ENCODE results near the gene HOXD9.

Gene HOXD9

DNA sequence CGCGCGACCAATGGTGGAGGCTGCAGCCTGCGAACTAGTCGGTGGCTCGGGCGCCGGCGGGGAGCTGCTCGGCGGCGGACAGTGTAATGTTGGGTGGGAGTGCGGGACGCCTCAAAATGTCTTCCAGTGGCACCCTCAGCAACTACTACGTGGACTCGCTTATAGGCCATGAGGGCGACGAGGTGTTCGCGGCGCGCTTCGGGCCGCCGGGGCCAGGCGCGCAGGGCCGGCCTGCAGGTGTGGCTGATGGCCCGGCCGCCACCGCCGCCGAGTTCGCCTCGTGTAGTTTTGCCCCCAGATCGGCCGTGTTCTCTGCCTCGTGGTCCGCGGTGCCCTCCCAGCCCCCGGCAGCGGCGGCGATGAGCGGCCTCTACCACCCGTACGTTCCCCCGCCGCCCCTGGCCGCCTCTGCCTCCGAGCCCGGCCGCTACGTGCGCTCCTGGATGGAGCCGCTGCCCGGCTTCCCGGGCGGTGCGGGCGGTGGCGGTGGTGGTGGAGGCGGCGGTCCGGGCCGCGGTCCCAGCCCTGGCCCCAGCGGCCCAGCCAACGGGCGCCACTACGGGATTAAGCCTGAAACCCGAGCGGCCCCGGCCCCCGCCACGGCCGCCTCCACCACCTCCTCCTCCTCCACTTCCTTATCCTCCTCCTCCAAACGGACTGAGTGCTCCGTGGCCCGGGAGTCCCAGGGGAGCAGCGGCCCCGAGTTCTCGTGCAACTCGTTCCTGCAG lies at the start of gene HOXD9:
HOXD9 (plus strand) TSS at position 37 of the 728 bp plus-strand sequence; CDS start at position 87, 50 bp downstream.
- no peak for DNase-seq (ENCODE audit: low read depth in 2 of 2)

DNA sequence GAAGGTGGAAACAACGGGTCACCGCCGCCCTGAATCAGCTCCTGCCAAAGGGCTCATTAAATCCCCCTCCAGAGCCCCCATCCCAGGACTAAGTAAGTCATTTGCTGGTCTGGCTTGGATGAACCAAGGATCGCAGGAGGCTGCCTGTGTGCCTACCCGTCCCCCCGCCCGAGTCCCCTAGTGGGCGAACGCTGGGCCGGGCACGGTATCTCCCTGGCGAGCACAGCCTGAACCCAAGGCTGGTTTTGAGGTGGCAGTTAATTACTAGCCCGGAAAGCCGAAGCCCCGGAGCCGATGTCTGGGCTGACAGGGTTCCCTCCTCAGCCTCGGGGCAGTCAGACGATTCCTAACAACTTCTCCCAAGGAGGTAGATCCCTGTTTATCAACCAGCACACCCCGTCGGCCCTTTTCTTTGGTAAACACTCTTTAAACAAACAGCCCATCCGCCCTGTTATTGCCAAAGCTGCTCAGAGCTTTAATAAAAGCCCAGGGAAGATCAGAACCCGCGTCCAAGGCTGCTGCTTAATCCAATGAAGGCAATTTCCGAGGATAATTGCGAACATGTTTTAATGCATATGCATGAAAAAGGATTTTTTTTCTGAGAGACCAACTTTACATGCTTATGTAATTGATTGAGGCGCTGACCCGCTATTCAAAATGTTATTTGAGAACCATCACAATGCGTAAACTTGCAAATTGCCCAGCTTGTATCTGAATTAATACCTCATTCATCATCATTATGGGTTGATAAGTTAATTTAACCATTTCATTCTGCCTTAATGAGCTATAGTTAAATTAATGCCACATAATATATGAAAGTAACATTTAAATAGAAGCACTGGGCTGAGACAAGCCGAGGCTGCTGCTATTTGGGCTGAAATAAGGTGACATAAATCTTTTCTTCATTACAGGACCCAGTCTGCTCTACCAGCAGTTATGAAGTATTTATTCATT lies 49.3 kb upstream of the HOXD9 start:
- no peak for DNase-seq (ENCODE audit: low read depth in 2 of 2)

DNA sequence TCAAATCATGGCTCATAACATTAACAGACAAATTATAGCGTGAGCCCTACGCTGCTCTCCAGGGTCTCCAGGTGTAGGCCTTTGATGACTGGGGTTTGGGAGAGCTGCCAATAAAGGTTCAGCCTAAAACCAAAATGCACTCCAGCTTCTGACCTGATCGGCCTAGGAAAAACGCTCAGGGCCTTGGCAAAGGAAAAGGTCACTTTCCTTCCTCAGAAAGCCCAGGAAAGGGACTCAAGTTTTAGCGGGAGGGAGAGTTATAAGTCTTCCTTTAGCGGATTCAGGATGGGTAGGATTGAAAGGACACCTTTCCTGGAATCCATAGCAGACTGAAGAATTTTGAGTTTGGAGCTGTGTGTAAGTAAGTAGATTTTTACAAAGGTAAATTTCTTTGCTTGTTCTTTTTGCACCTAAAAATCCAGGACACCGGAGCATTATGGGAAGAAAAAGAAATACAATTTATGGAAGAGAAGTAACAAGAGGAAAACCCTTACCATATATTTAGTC lies 47.5 kb upstream of the HOXD9 start:
- no peak for DNase-seq (ENCODE audit: low read depth in 2 of 2)

DNA sequence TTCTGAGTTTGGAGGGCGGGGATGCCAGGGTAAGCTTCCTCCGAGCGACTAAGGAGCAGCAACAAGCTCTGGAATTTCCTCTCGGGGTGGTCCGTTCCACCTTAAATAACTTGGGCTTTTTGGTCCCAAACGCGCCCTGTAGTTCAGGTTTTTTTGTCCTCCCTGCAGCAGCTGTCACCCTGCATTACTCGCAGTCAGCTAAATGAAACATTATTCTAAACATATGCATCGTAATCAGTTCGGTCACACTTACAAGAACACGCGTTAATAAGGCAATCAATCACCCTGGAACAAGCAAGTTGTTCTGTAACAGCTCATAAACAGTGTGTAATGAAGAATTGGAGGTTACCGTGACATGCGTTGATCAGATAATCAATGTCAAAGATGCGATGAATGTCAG lies 47.0 kb upstream of the HOXD9 start:
- DNase-seq (ENCODE audit: low read depth in 2 of 2): no peak

DNA sequence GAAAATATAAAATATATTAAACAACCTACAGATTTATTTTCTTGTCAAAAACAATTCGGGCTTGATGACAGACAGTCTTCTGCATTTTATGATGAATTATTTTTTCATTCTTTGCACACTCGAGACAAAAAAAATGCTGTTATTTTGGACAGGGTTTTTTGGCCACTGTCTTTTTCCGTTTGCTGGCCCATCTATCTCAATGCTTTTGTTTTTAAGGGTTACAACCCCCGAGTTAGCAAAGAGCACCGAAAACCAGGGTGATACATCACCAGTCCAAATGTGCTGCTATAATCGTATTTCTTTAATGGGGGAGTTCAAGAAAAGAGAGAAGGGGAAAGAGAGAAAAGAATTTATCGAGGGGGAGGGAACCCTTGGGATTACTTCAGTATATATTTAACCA lies 46.5 kb upstream of the HOXD9 start:
- no peak for DNase-seq (ENCODE audit: low read depth in 2 of 2)

DNA sequence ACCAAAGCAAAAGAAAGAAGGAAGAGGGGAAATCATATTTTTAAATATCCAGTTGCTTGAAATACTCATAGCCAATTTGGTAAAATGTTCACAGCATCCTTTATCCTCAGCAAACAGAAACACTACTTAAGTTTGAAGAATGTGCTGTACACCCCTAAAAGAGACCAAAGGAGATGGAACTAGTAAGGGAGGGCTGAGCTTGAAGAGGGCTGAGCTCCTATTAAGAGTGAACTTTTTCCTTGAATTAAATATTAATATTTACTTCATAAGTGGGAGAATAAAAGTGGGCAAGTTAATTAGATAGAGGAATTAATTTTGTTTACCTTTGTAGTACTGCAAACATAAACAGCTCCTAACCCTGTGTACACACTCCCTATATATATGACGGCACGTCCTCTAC lies 45.7 kb upstream of the HOXD9 start:
- no peak for DNase-seq (ENCODE audit: low read depth in 2 of 2)

DNA sequence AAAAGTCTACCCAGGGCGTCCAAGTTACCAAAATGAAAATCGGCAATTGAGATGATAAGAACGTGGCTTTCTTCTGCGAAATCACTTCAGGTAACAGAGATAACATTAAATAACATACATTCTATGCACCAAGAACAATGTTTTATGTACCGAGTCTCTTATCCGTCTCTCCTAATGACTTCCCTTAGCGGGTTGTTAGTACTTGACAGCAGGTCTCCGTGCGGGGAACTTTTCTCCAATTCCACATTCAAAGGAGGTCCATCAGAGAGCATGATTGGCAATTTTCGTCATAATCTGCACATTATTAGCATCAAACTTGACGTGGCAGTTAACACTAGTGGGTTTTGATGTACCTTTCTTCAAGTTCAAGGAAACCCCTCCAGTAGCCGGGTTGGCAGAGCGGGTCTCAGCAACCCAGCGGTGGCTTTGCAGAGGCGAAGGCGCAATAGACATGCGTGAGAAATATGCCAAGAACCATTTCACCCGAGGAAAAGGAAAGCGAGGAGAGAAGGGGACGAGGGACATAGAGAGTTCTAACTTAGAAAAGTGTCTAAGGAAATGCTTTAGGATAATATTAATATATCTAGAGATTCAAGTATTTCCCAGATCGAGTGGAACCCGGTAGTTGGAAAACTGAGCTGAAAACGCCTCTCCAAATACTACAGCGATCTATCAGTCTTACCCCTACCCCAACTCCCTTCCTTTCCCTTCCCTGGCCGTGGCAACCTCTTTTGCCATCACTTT lies 43.8 kb upstream of the HOXD9 start:
- DNase-seq (ENCODE audit: low read depth in 2 of 2): no peak

DNA sequence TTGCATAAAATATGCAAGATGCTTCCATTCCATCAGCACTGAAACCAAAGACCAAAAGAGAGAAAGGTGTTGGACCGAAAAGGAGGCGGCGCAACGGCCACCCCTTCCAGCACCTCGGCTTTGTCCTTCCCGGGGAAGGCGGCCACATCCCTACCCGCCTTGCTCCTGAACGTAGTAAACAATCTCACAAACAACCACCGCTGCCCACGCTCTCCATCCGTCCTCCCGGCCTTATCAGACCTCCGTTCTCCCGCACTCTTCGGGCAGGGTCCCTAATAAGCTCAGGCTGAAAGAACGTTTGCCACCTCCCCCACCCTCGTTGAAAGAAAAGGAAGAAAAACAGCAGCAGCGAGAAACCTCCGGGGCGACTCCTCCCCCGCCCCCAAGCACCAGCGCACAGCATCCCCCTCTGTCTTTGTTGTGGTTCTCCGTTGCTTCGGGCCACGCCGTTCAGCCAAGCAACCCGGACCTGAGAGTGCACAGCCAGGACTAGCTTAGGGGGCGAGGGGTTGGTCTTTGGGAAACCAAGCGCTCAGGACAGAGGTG lies 43.2 kb upstream of the HOXD9 start:
- DNase-seq (ENCODE audit: low read depth in 2 of 2): no peak

DNA sequence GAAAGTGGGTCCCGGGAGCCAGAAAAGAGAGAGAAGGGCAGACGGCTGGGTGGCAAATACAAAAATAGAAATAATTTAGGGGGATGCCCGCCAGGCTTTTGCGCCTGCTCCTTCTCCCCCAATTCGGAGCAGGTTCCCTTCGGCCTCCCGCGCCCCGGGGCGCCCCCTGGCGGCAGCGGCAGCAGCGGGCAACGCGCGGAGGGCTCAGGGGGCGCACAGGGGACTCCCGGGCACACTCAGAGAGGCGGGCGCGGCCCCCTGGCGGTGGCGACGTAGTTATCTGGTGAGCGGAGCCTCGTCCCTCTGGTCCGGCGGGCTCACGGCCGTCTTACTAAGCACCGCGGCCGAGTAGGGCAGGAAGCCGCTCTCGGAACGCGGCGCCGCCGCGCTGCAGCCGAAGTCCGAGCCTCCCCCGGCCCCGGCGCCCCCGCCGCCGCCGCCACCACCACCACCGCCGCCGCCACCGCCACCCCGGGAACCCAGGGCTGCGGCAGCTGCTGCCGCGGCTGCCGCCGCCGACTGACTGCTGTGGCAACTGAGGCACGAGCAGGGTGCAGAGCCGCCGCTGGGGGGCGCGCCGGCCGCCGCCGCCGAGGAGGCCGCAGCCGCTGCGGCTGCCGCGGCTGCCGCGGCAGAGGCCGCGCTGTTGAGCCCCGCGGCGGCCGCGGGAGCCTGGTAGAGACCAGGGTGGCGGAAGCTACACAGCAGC lies 42.5 kb upstream of the HOXD9 start:
- no peak for DNase-seq (ENCODE audit: low read depth in 2 of 2)

DNA sequence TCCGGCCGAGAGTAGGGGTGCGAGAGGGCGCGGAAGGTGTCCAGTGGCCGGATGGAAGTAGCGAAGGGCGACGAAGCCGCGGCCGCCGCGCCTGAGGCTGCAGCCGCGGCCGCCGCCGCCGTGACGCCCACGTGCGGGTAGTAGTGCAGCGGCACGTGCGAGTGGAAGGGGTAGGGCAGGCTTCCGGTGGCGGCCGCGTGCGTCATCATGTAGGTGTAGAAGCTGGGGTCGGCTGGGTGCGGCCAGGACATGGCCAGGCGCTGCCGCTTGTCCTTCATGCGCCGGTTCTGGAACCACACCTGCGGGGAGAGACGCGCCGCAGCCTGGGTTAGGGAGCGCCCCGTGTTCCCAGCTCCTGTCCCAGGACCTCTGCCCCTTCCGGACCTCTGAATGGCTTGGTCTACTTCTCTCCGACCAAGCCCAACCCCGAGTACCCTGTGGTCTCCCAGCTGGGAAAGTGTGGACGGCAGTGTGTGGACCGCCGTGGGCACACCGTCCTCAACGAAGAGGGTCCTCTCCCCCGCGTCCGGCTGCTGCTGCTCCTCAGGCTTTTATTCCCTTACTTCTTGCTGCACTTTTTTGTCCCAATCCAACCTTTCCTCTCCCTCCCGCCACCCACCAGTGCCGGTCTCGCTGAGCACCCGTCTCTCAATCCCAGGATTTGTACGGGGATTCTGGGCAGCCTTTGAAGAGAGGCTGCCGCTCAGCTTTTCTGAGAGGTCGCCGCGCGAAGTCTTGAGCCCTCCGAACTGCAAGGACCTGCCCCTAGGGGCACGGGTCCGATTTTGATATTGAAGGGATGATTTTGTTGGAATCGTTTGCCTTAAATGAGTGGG lies 41.8 kb upstream of the HOXD9 start:
- DNase-seq (ENCODE audit: low read depth in 2 of 2): no peak

DNA sequence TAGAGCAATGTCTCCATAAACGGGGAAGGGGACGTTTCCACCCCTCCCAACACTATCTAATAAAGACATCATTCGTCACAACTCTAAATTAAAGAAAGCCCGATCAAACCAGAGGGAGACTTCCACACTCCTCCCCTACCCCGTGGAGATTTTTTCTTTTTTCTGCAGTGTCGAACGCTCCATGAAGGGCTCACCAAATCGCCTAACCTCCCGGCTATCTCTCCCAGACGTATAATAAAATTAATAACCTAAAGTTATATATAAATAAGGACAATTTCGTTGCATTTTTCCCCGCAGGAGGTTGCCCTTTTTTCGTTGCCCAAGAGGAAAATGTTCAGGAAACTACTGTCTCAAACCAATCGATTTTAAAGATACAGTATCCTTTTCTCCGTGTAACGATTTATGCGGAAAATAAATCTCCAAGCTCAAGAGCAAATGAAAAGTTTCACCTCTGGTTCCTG lies 41.1 kb upstream of the HOXD9 start:
- no peak for DNase-seq (ENCODE audit: low read depth in 2 of 2)

DNA sequence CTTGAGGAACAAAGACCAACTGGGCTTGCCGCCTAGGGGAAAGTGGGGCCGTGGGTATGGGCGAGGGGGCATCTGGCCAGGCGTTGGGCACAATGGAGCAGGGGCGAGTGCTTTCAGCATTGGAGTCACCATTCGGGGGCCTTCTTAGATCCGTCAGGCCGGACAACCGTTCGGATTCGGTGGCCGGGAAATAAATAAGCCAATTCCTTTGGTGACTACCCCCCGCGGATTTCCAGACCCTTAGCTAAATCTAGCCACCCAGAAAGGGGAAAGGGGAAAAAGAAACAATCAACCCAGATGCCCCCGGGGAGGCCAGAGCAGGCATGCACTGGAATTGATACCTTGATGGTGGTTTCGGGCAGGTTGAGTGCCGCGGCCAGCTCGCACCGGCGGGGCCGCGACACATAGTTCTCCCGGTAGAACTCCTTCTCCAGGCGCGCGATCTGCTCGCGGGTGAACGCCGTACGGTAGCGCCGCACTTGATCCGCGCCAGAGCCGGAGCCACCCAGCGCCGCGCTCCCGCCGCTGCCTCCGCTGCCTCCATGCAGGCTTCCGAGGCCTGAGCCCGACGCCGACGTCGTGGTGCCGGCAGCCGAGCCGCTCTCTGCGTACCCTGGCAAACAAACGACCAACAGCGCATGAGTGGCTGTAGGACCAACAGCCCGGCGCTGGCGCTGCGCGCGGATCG lies 40.5 kb upstream of the HOXD9 start:
- DNase-seq (ENCODE audit: low read depth in 2 of 2): no peak

DNA sequence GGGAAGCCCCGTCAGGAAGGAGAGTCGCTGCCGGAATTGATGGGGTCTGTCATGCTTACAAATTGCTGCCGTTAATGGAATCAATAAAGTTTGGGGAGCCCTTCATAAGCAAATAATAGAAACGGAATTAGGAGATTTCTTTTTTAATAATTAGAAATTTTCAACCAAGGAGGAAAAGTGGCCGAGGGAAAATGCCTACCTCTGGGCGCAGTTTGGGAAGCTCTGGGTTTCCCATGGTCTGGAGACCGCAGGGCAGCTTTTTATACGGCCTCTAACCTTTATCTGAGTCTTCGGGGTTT lies 40.0 kb upstream of the HOXD9 start:
- no peak for DNase-seq (ENCODE audit: low read depth in 2 of 2)

DNA sequence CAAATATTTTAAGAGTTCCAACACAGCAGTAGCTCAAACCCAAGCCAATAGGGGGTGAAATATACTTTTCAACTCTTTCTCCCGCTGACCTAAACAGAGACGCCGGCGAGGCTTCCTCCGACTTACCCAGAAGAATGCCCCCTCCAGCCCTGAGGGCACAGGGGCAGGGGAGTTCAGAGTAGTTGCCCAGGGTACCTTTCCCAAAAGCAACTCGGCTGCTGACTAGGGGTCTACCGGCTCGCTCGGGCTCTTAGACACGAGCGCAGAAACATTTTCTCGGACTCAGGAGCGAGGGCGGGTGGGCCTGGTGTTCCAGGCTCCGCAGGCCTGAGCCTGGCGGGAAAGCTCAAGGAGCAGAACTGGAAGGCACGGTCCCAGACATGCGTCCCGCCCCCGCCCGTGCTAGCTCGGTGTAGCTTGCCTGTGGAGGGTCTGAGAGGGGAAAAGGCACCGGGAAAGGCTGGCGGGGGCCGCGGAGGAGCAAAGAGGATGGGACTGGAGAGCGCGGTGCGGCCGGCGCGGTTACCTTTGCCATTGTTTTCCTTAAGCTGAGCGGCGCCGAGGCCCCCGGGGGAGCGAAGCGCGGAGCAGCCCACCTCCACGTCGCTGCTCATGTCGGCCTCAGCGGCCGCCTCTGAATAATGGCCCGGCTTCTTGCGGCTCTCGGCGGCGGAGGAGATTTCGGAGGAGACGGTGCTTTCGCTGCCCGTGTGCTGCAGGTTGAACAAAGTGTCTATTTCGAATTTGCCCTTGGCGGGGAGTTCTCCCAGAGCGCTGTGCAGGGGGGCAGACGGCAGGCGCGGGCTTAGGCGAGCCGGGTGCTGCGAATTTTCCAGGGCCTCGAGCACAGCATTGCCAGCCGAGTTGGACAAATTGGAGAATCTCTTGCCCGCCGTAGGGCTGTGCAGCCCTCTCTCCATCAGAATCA lies 39.4 kb upstream of the HOXD9 start:
- no peak for DNase-seq (ENCODE audit: low read depth in 2 of 2)

DNA sequence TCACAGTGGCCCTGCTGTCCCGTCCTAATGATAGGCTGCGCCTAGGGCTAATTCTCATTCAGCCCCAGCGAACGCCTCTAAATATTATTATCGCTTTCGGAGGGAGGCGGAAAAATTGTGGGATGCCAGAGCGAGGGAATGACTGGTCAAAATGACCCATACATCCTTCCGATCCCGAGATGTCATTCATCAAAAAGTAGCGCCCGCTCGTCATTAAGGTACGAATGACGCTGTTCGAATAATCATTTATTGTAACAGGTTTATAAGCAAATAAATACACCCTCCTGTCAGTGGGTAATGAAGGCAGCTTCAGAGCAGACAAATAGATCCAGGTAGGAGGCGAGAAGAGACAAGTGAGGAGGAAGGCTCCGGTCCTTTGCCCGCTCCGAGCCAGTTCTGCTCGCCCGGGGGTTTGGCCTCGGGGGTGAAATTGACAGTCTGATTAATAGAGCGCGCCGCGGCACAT lies 38.7 kb upstream of the HOXD9 start, which contains the start of gene EVX2:
EVX2 (minus strand) TSS at position 167 of the 466 bp plus-strand sequence. CDS start 186 bp downstream, outside the sequence.
- DNase-seq (ENCODE audit: low read depth in 2 of 2): no peak

DNA sequence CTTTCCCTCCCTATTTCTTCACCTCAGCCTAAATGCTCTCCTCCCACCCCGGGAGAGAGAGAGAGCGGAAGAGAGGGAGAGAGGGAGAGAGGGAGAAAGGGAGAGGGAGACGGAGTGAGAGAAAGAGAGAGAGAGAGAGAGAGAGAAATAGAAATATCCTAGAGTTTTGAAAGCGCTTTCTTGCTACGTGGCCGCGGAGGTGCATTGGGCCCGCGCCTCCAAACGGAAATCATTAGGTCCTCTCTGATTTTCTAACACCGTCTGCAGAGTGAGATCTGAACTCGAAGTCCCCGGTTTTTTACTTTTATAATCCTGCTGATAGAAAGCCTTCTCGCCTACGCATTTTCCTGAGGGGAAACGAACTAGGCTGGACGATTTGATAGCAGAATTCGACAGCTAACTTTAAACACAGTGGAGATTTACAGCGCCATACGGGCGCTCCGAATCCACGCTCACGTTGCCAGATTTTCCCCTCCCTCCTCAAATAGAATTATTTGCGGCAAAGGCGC lies 37.9 kb upstream of the HOXD9 start:
- no peak for DNase-seq (ENCODE audit: low read depth in 2 of 2)

DNA sequence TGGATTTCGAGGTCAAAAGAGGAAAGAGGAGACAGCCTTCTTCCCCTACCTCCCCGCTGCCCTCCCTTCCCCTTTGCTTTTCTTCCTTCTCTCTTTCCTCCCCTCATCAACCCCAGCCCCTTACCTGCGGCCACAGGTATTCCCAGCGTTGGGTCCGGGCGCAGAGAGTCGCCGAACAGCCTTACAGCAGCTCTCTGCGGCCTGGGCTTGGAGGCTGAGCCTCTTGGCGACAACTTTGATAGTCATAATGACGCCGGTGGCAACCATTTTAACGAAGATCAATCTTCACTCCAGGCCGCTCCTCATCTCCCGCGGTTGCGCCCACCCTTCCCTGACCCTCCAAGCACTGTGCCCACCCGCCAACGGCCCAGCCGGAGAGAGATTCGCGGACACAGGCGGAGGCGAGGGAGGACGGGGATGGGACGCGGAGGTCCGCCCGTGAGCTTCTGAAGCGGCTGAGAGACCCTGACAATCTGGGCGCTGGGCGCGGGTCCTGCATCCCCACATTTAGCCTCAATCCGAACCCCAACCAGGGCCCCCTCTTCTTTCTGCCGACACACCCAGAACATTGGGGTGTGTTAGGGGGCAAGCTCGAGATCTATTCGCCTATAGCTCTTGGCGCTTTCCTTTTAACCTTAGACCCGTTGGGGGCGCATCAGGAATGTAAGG lies 37.3 kb upstream of the HOXD9 start:
- DNase-seq (ENCODE audit: low read depth in 2 of 2): no peak

Data from stimulated activated CD4-positive, alpha-beta T cell treated with anti-CD3 and anti-CD28 coated beads, Interleukin-1b, Interleukin-23, amount 100 ng/mL, for 1 hour (primary cell).